Mononuclear cell (primary cell): ENCODE measurements around the gene ZNF599. TPM values are rescaled to one million over a fixed set of nuclear protein-coding genes. Genes with fewer than 3 reads are reported as not detected.

Experiments used
- H3K27me3 ChIP-seq: 2 replicates; pipeline ENCODE4 v1.6.0; 2011; ENCODE audit warnings: low read length, control low read depth; ENCODE audit not compliant: insufficient read depth
- H3K4me1 ChIP-seq: 2 replicates; pipeline ENCODE4 v1.5.1; 2011; ENCODE audit warnings: mild to moderate bottlenecking, low read length, control low read depth; ENCODE audit not compliant: insufficient read depth
- H3K4me3 ChIP-seq: 2 replicates; pipeline ENCODE4 v1.5.1; 2011; ENCODE audit warnings: mild to moderate bottlenecking, low read length, moderate library complexity
- H3K9me3 ChIP-seq: 2 replicates; pipeline ENCODE4 v1.5.1; 2011; ENCODE audit warnings: low read depth, mild to moderate bottlenecking, control low read depth, low read length
- total RNA-seq: library from RNA; depleted of rRNA; stranded (reverse); fragments of >200 nt; gene quantifications from one replicate; pipeline ENCODE4 v1.2.3, GENCODE V29; 2012

The ZNF599 gene
- total RNA-seq, 1 donor = 2.3 TPM

- Histone ChIP-seq H3K4me1 (no peaks in the 10 kb centered on the region), H3K4me3 (no peak overlapping the region), H3K27me3 (peaks cover 6% of the 10 kb centered on the region), H3K9me3 (no peaks in the 10 kb centered on the region)
Measured at GRCh38 chr19:34722353-34722752, 50.7 kb downstream of the ZNF599 start.

- H3K27me3 ChIP-seq = peaks cover 27% of the 10 kb centered on the region
- peaks cover 35% of the 10 kb centered on the region for H3K9me3 ChIP-seq
- H3K4me1 ChIP-seq = no peaks in the 10 kb centered on the region
- no peak overlapping the region for H3K4me3 ChIP-seq
Measured at GRCh38 chr19:34715357-34715756, 57.7 kb downstream of the ZNF599 start.

- Histone ChIP-seq H3K27me3 (peaks cover 27% of the 10 kb centered on the region), H3K4me3 (no peak overlapping the region), H3K4me1 (no peaks in the 10 kb centered on the region), H3K9me3 (peaks cover 35% of the 10 kb centered on the region)
Measured at GRCh38 chr19:34713262-34713637, 59.8 kb downstream of the ZNF599 start.

- Histone ChIP-seq H3K27me3 (peaks cover 26% of the 10 kb centered on the region), H3K4me1 (no peaks in the 10 kb centered on the region), H3K9me3 (peaks cover 35% of the 10 kb centered on the region), H3K4me3 (no peak overlapping the region)
Measured at GRCh38 chr19:34712395-34713261, 60.4 kb downstream of the ZNF599 start.

GRCh38 chr19:34711890-34712289 lies 61.1 kb downstream of the ZNF599 start:
- Histone ChIP-seq H3K27me3 (peaks cover 22% of the 10 kb centered on the region), H3K4me3 (no peak overlapping the region), H3K9me3 (peaks cover 35% of the 10 kb centered on the region), H3K4me1 (no peaks in the 10 kb centered on the region)

Other genes starting within 250 kb of the ZNF599 start
- 0.10 TPM for gene SCGB2B2, start 96.1 kb downstream of the ZNF599 start, total RNA-seq
- gene ZNF302, start 95.5 kb downstream of the ZNF599 start, total RNA-seq = 7.7 TPM
- gene ZNF181, start 39.0 kb downstream of the ZNF599 start, total RNA-seq = 5.6 TPM
- 2.3 TPM for gene ZNF30, start 153.7 kb upstream of the ZNF599 start, total RNA-seq
- gene ZNF792, start 191.0 kb upstream of the ZNF599 start, total RNA-seq = 10.2 TPM
- gene GRAMD1A, start 227.1 kb upstream of the ZNF599 start, total RNA-seq = 61.5 TPM